ENCODE results near the gene NACC2. TPM values are rescaled to one million over a fixed set of nuclear protein-coding genes. Genes with fewer than 3 reads are reported as not detected.

Gene NACC2
- total RNA-seq, 4 donors from 2014 or later, result 10.4 to 21.6 (median 12.8) TPM

DNA sequence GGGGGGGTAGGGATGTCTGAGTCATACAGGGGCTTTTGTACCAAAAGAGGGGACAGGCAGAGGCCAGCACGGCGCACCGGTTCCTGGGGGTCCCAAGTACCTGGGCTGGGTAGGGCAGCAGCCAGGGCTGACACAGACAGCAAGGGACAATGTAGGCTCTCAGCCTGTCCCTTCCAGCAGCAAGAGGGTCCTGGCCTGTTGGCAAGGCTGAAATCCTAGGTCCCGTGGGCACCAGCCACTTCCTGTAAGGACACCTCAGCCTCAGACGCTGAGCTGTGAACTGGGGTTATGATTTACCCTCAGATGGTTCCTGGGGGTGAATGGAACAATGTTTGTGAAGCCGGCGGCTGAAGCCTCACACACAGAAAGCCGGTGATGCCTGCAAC lies 41.3 kb downstream of the NACC2 start:
- peaks cover 34 to 85% (median 35%) of the 10 kb centered on the region in 3 donors for H3K4me1 ChIP-seq
- DNase-seq, result no peak

DNA sequence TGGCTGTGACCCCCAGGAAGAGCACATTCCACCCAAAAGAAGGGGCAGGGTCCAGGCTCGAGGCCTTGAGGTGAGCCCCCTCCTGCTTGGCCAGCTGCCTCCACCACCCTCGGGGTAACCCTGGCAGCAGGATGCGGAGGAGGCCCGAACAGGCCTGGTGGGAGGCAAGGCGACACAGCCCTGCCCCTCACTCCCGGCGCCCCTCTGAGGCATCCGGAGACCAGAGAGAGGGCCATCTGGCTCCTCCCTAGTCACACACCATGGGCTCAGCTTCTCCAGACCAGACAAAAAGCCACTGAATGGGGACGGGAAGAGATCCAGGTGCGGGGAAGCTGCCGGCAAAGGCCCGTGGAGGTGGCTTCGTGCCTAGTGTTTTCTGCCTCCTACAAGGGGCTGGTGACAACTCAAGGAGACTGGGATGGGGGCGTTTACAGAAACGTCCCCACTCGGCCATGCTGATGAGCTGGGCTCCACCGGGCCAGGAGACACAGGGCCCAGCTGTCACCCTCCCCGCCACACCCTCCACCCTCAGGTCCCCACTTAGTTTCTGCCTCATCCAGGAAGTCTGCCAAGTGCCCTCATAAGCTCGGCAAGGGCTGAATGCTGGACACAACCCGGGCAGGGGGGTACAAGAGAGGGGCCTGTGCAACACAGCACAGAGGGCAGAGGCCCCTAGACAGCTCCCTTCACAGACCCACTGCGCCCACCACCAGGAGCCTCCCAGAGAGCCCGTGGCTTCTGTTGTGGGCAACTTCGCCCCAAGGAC lies 41.9 kb downstream of the NACC2 start:
- Histone ChIP-seq H3K4me1 (peaks cover 34 to 84% (median 35%) of the 10 kb centered on the region in 3 donors), H3K36me3 (peaks cover 0 to 20% (median 0%) of the 10 kb centered on the region in 3 donors), H3K9me3 (no peaks in the 10 kb centered on the region), H3K27me3 (peaks cover 0 to 11% (median 0%) of the 10 kb centered on the region in 4 donors), H3K27ac (peak overlapping the region; percentile 41 to 81 (median 72)), H3K4me3 (peak overlapping the region in 3 of 4 donors; percentile 42 to 63 (median 55))
- no peak for TF ChIP-seq POLR2A (IDR thresholded peaks at IDR 0.05)
- TF ChIP-seq CTCF (IDR thresholded peaks at IDR 0.05), result no peak
- no peak for DNase-seq
- 41% methylated on average over 13 of the region's 23 CpGs; no CpG with 5 or more reads in 1 of the 2 donors for WGBS, 2 donors
- intact Hi-C loops (cut with DNase I), result no loop called here

More for the DNA sequence above, 41.3 kb downstream of the NACC2 start:
- H3K9me3 ChIP-seq, result no peaks in the 10 kb centered on the region
- H3K4me3 ChIP-seq, result no peak overlapping the region
- intact Hi-C loops (cut with DNase I), result no loop called here
- TF ChIP-seq CTCF (IDR thresholded peaks at IDR 0.05) (no peak), POLR2A (IDR thresholded peaks at IDR 0.05) (no peak)
- H3K27ac ChIP-seq, result peak overlapping the region in 1 of 4 donors; percentile 81
- WGBS, 2 donors, result 54% methylated on average over 3 of the region's 8 CpGs; no CpG with 5 or more reads in 1 of the 2 donors
- H3K36me3 ChIP-seq, result peaks cover 0 to 14% (median 0%) of the 10 kb centered on the region in 3 donors
- H3K27me3 ChIP-seq, result peaks cover 0 to 11% (median 0%) of the 10 kb centered on the region in 4 donors

GRCh38 chr9:136052472-136052880 lies 42.6 kb downstream of the NACC2 start:
- Histone ChIP-seq H3K4me1 (peaks cover 34 to 87% (median 35%) of the 10 kb centered on the region in 3 donors), H3K27ac (peak overlapping the region; percentile 41 to 81 (median 72)), H3K27me3 (peaks cover 0 to 11% (median 0%) of the 10 kb centered on the region in 4 donors), H3K4me3 (peak overlapping the region in 3 of 4 donors; percentile 42 to 63 (median 55)), H3K9me3 (no peaks in the 10 kb centered on the region), H3K36me3 (peaks cover 0 to 27% (median 0%) of the 10 kb centered on the region in 3 donors)
- intact Hi-C loops (cut with DNase I), result no loop called here
- WGBS, 2 donors, result 27 to 35% methylated on average over 5 to 15 of the region's 15 CpGs
- DNase-seq, result no peak
- TF ChIP-seq POLR2A (IDR thresholded peaks at IDR 0.05) (no peak), CTCF (IDR thresholded peaks at IDR 0.05) (no peak)

- WGBS, 2 donors, result 0 to 4% methylated on average over 12 to 14 of the region's 31 CpGs
- peaks cover 31 to 87% (median 34%) of the 10 kb centered on the region in 3 donors for H3K4me1 ChIP-seq
- H3K36me3 ChIP-seq, result peaks cover 0 to 32% (median 0%) of the 10 kb centered on the region in 3 donors
- H3K27ac ChIP-seq, result peak overlapping the region; percentile 41 to 81 (median 72)
- H3K4me3 ChIP-seq, result peak overlapping the region; percentile 29 to 63 (median 48)
- no peak for DNase-seq
- TF ChIP-seq POLR2A (IDR thresholded peaks at IDR 0.05), result no peak
- TF ChIP-seq CTCF (IDR thresholded peaks at IDR 0.05), result no peak
- H3K27me3 ChIP-seq, result peaks cover 0 to 11% (median 0%) of the 10 kb centered on the region in 4 donors
- H3K9me3 ChIP-seq, result no peaks in the 10 kb centered on the region
- intact Hi-C loops (cut with DNase I), result no loop called here
Observed at GRCh38 chr9:136051837-136052471, 43.1 kb downstream of the NACC2 start.
